ENCODE results near the gene SLC25A4. TPM values are rescaled to one million over a fixed set of nuclear protein-coding genes. Genes with fewer than 3 reads are reported as not detected.

The SLC25A4 gene
- total and polyA plus RNA-seq, 10 of the 15 experiments (the other 5 are each of a cell fraction or from before 2014, with no cell fraction given): 12.6 to 161 (median 38.2) TPM

- TF ChIP-seq GABPA (IDR thresholded peaks at IDR 0.05; ENCODE audit: low read depth) (no peak), SMAD1 (IDR thresholded peaks at IDR 0.05; ENCODE audit: low read depth, partially characterized antibody) (peak; percentile 93), PAX8 (IDR thresholded peaks at IDR 0.05) (no peak), RUNX3 (IDR thresholded peaks at IDR 0.05; ENCODE audit: low read length) (no peak), SMC3 (IDR thresholded peaks at IDR 0.05; ENCODE audit: borderline replicate concordance, low read length) (peak; percentile 68), KAT2A (conservative IDR thresholded peaks at IDR 0.05; ENCODE audit: control insufficient read depth, low read depth, low read length) (no peak), NRF1 (conservative IDR thresholded peaks at IDR 0.05; ENCODE audit: low read depth, low read length) (no peak), CHD2 (IDR thresholded peaks at IDR 0.05; ENCODE audit: borderline replicate concordance, low read depth, low read length) (no peak), CEBPZ (IDR thresholded peaks at IDR 0.05; ENCODE audit: low read depth, low read length) (no peak), ESRRA (IDR thresholded peaks at IDR 0.05; ENCODE audit: low read length) (no peak), HDGF (IDR thresholded peaks at IDR 0.05) (no peak), SIX5 (IDR thresholded peaks at IDR 0.05; ENCODE audit: low read depth, low read length, severe bottlenecking) (no peak), CBX3 (IDR thresholded peaks at IDR 0.05; ENCODE audit: borderline replicate concordance, low read depth) (no peak), RCOR1 (conservative IDR thresholded peaks at IDR 0.05; ENCODE audit: low read depth, low read length) (no peak), RBBP5 (conservative IDR thresholded peaks at IDR 0.05) (no peak), YBX1 (IDR thresholded peaks at IDR 0.05) (no peak), NKRF (conservative IDR thresholded peaks at IDR 0.05) (no peak), RFX5 (IDR thresholded peaks at IDR 0.05; ENCODE audit: low read depth, low read length) (no peak), ZNF274 (IDR thresholded peaks at IDR 0.05; ENCODE audit: insufficient read depth, insufficient read length) (no peak), IRF4 (IDR thresholded peaks at IDR 0.05; ENCODE audit: low read depth, low read length) (no peak), POLR2AphosphoS5 (IDR thresholded peaks at IDR 0.05; ENCODE audit: low read length) (0 out of 2 replicates have a peak, but pooled peaks have one; percentile 42), RAD21 (IDR thresholded peaks at IDR 0.05; ENCODE audit: insufficient read depth, low read depth, low read length) (peak; percentile 93), STAT3 (IDR thresholded peaks at IDR 0.05; ENCODE audit: low read depth, low read length) (no peak), EGR1 (IDR thresholded peaks at IDR 0.05; ENCODE audit: borderline replicate concordance in 1 of 2, low read depth in 2 of 2, low read length in 2 of 2) (no peak), MEF2A (IDR thresholded peaks at IDR 0.05; ENCODE audit: insufficient read depth, low read depth, low read length) (no peak), IKZF1 (conservative IDR thresholded peaks at IDR 0.05) (no peak)
- TF ChIP-seq, protein P1, sequence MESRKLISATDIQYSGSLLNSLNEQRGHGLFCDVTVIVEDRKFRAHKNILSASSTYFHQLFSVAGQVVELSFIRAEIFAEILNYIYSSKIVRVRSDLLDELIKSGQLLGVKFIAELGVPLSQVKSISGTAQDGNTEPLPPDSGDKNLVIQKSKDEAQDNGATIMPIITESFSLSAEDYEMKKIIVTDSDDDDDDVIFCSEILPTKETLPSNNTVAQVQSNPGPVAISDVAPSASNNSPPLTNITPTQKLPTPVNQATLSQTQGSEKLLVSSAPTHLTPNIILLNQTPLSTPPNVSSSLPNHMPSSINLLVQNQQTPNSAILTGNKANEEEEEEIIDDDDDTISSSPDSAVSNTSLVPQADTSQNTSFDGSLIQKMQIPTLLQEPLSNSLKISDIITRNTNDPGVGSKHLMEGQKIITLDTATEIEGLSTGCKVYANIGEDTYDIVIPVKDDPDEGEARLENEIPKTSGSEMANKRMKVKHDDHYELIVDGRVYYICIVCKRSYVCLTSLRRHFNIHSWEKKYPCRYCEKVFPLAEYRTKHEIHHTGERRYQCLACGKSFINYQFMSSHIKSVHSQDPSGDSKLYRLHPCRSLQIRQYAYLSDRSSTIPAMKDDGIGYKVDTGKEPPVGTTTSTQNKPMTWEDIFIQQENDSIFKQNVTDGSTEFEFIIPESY (IDR thresholded peaks at IDR 0.05): no peak
Measured at GRCh38 chr4:185183622-185184281, 40.7 kb downstream of the SLC25A4 start (continued).
